Measurements from ENCODE around the gene ZNF444. TPM values are rescaled to one million over a fixed set of nuclear protein-coding genes. Genes with fewer than 3 reads are reported as not detected.

ZNF444 gene
- total and polyA plus RNA-seq, 2 donors (not counting 3 experiments of a cell fraction or from before 2014, with no cell fraction given): 37.2 to 41.7 TPM

- no peak for TF ChIP-seq POLR2A (IDR thresholded peaks at IDR 0.05; ENCODE audit: low read depth, low read length)
- no peak for TF ChIP-seq JUN (IDR thresholded peaks at IDR 0.05; ENCODE audit: borderline replicate concordance, insufficient read depth, insufficient read length, low read depth)
- TF ChIP-seq CTCF (IDR thresholded peaks at IDR 0.05; ENCODE audit: extremely low read depth in 1 of 2, insufficient read depth in 1 of 2, low read depth in 1 of 2, low read length in 2 of 2): no peak
- TF ChIP-seq MAX (IDR thresholded peaks at IDR 0.05; ENCODE audit: insufficient read depth, insufficient read length): no peak
- no peak for TF ChIP-seq GATA2 (IDR thresholded peaks at IDR 0.05; ENCODE audit: insufficient read depth, insufficient read length, low read depth, low read length)
- TF ChIP-seq EZH2 (IDR thresholded peaks at IDR 0.05; ENCODE audit: borderline replicate concordance, low read depth, low read length, severe bottlenecking): no peak
- TF ChIP-seq FOS (IDR thresholded peaks at IDR 0.05; ENCODE audit: borderline replicate concordance, insufficient read depth, low read length): no peak
- TF ChIP-seq POLR2AphosphoS5 (IDR thresholded peaks at IDR 0.05; ENCODE audit: insufficient read depth, low read depth, low read length): no peak
- TF ChIP-seq MYC (IDR thresholded peaks at IDR 0.05; ENCODE audit: low read depth, low read length): no peak
Measured at GRCh38 chr19:56159009-56159559, 18.0 kb downstream of the ZNF444 start.

More at GRCh38 chr19:56159009-56159559, 18.0 kb downstream of the ZNF444 start:
- H3K79me2 ChIP-seq (ENCODE audit: control insufficient read depth, insufficient read depth, low read length): no peaks in the 10 kb centered on the region
- H3K9me1 ChIP-seq (replicated peaks; ENCODE audit: control insufficient read depth, extremely low read depth, insufficient read depth, low read length): no peaks in the 10 kb centered on the region
- peaks cover 7% of the 10 kb centered on the region for H3K4me1 ChIP-seq (ENCODE audit: control insufficient read depth, extremely low read depth, insufficient read depth, low read length)
- H3K4me2 ChIP-seq (ENCODE audit: insufficient read depth, low read length): no peak overlapping the region
- H4K20me1 ChIP-seq (replicated peaks; ENCODE audit: control insufficient read depth, extremely low read depth, insufficient read depth, low read length): no peaks in the 10 kb centered on the region
- no peak overlapping the region for H3K9ac ChIP-seq (replicated peaks; ENCODE audit: extremely low read depth, insufficient read depth, low read length)
- ChIA-PET CTCF (no interaction called here), POLR2A (no interaction called here)
- DNase-seq (ENCODE audit: low read depth, low spot score): no peak
- H3K4me3 ChIP-seq (replicated peaks in 1 of 3; ENCODE audit: insufficient read depth in 1 of 3, low read depth in 1 of 3, low read length in 3 of 3): no peak overlapping the region
- BruUV-seq (replicated peaks): TSS peak; percentile 21
- no peak for FAIRE-seq
- no peaks in the 10 kb centered on the region for H3K9me3 ChIP-seq (replicated peaks; ENCODE audit: control insufficient read depth, insufficient read depth, low read length)
- H3K27me3 ChIP-seq (ENCODE audit: control insufficient read depth in 2 of 2, insufficient read depth in 2 of 2, low read length in 2 of 2): no peaks in the 10 kb centered on the region
- dilution Hi-C loops (cut with MboI; ENCODE audit: extremely low pct_ligation_motif_present, low sequenced_read_pairs): no loop called here
- intact Hi-C loops (cut with micrococcal nuclease): no loop called here
- H3K36me3 ChIP-seq (ENCODE audit: control insufficient read depth in 2 of 2, extremely low read depth in 1 of 2, insufficient read depth in 2 of 2, low read length in 2 of 2): peaks cover 0 to 22% of the 10 kb centered on the region in 2 experiments
- H2AFZ ChIP-seq (ENCODE audit: low read depth, low read length): no peak overlapping the region
- no peak overlapping the region for H3K27ac ChIP-seq (ENCODE audit: insufficient read depth, low read depth, low read length)

Data from endothelial cell of umbilical vein (primary cell).